ENCODE results near the gene BLNK.

The BLNK gene

GRCh38 chr10:96261132-96261531, 10.2 kb downstream of the BLNK start:
- TF ChIP-seq CTCF (IDR thresholded peaks at IDR 0.05; ENCODE audit: extremely low read depth, missing control alignments), result no peak
- no peak for DNase-seq (ENCODE audit: low spot score)

- DNase-seq (ENCODE audit: low spot score), result no peak
- TF ChIP-seq CTCF (IDR thresholded peaks at IDR 0.05; ENCODE audit: extremely low read depth, missing control alignments), result no peak
Observed at GRCh38 chr10:96260014-96260413, 11.4 kb downstream of the BLNK start.

GRCh38 chr10:96259150-96259549, 12.2 kb downstream of the BLNK start:
- DNase-seq (ENCODE audit: low spot score), result no peak
- no peak for TF ChIP-seq CTCF (IDR thresholded peaks at IDR 0.05; ENCODE audit: extremely low read depth, missing control alignments)

GRCh38 chr10:96257944-96258343, 13.4 kb downstream of the BLNK start:
- DNase-seq (ENCODE audit: low spot score), result no peak
- no peak for TF ChIP-seq CTCF (IDR thresholded peaks at IDR 0.05; ENCODE audit: extremely low read depth, missing control alignments)

- no peak for DNase-seq (ENCODE audit: low spot score)
- TF ChIP-seq CTCF (IDR thresholded peaks at IDR 0.05; ENCODE audit: extremely low read depth, missing control alignments), result no peak
Observed at GRCh38 chr10:96255549-96256333, 15.6 kb downstream of the BLNK start.

GRCh38 chr10:96254976-96255375, 16.4 kb downstream of the BLNK start:
- no peak for TF ChIP-seq CTCF (IDR thresholded peaks at IDR 0.05; ENCODE audit: extremely low read depth, missing control alignments)
- DNase-seq (ENCODE audit: low spot score), result no peak

- DNase-seq (ENCODE audit: low spot score), result no peak
- no peak for TF ChIP-seq CTCF (IDR thresholded peaks at IDR 0.05; ENCODE audit: extremely low read depth, missing control alignments)
Observed at GRCh38 chr10:96252730-96253129, 18.6 kb downstream of the BLNK start.

Data from GM20000 (cell line).